GOT3 (cell line): ENCODE results near the gene FGGY.

Experiments
- DNase-seq: peaks from one replicate; lab custom pipeline; 2025; ENCODE audit warnings: mixed read lengths; lab: John Stamatoyannopoulos, UW

FGGY gene

DNA sequence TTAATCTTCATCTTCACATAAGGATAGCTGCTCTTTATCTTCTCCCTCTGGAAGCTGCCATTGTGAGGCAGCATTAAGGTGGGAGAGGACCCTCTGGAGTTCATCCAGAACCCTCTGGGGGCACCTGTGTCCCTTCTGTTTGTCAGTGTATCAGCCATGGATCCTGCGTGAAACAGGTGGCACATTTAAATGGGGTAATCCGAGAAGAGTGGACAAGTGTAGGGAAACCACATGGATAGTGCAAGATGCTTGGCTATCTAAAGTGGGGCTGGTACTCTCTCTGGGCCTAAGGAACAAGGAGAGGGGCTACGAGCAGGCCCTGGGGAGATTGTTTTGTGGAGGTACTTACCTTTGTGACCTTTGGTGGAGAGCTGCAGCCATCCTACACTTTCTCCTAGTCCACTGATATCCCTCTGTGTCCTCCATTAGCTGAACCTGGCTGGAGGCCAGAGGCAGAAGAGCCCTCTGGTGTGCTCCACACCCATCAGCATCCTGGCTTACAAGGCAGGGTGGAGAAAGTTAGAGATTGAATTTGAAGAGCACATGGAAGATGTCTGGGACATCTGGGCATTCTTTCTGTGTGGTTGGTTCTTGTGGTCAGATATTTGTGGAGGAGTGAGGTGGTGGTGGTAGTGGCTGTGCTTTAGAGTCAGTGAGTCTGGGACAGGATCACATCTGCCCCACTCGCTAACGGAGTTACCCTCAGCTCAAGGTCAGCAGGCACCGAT is 117.7 kb downstream of the FGGY start:
- DNase-seq = no peak

DNA sequence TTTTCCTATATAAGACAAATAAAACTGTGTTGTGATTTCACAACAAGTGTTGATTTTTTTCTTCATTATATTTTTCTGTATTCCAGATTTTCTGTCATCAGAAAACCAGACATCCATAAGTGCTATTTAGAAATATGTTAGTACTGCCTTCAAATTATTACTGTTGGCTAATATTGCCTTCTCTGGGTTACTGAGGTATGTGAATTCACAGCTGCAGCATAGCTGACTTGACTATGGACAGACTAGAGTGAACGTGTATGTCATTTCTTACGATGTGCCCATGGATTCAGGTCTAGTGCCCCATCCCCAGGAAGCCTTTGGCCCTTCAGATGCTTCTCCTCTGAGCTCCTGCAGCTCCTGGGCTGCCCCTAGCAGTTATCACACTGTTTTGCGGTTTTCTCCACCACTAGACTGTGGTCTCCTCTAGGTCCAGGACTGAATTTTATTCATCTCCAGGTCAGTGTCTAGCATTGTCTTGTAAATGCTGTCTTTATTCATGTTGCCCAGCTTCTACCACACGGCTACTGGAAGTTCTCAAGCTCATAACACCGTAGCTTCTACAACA is 118.5 kb downstream of the FGGY start:
- DNase-seq = no peak

DNA sequence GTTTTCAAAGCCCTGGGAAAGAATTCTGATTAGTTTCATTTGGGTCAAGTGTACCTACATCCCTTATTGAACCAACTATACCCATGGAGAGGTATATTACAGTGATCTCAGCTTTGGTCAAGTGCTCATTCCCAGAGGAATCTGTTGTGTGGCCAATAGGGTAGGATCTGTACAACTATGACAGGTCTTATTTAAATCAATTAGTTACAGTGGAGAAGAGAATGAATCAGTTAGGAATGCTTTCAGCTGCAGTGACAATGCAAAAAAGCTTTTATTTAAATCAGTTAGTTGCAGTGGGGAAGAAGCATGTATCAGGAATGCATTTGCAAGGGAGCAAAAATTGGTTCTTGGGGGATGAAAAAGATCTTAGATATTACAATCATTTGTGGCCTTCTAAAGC is 119.0 kb downstream of the FGGY start:
- no peak for DNase-seq

DNA sequence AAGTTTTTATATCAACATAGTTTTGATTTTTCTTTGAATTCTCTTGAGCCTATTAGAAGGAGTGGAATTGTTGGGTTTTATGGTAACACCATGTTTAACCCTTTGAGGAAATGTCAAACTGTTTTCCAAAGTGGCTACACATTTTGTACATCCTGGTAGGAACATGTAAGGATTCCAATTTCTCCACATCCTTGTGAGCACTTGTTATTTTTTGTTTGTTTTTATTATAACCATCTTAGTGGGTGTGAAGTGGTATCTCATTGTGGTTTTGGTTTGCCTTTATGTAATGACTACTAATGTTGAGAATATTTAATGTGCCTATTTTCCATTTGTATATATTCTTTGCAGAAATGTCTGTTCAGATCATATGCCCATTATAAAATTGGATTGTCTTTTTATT is 120.5 kb downstream of the FGGY start:
- no peak for DNase-seq

DNA sequence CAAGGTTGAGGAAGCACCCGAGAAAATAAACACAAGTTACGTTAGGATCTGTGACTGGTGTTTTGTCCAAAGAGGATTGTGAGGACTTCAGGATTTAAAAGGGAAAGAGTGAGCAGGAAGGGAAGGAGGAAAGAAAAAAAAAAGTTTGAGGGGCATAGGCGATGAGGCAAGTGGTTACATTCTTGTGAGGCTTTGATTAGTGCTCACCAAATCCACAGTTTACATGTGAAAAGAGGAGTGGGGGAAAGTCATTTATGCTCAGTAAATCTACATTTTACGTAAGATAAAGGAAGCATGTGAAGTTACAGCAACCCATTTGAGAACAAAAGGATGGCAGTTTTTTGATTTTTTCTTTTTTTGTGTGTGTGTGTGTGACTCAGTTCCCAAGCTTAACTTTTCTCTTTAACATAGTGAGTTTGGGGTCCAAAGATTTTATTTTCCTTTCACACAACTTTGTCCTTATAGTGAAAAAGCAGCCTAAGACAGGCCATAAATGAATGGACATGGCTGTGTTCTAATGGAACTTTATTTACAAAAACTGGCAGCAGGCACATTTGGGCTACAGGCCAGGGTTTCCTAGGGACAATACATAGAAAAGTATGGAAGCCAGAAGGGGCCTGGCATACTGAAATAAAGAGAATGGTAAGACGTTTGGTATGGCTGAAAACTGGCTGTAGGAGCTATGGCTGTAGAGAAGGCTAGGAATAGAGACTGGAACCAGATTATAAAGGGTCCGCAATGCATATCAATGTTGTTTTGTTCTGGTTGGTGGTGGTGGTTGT is 121.7 kb downstream of the FGGY start:
- no peak for DNase-seq

DNA sequence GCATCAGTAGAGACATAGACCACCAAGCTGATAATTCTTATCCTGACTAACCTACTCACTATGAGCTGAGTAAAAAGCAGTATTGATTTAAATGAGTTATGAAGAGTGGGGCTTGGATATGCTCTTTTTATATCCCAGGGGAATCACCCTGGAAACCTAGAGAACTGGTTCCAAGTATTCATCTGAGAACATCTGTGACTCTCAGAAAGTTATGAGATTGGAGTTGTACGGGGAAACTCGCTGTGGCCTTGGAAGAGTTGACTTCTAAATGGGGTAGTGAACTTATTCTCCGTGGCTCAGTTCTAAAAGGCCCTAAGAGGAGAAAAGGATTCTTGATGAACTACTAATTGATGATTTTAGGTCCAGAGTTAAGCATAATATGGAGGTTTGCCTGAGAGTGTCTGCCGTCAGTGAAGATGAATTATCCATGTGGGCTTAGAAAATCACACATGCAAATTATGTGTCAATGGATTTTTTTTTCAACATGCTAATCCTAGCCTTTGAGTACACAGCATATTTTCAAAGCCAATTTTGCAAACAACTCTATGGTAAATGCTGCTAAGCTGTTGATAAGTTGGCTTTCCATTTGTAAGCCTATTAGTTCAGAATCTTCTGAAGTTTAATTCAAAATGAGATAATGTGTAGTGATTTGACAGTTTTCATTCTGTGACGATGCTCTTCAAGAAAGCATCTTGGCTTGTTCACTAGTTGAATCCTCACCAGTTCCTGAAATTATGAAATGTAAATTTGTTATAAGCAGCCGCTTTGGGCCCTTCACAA is 122.7 kb downstream of the FGGY start:
- no peak for DNase-seq

DNA sequence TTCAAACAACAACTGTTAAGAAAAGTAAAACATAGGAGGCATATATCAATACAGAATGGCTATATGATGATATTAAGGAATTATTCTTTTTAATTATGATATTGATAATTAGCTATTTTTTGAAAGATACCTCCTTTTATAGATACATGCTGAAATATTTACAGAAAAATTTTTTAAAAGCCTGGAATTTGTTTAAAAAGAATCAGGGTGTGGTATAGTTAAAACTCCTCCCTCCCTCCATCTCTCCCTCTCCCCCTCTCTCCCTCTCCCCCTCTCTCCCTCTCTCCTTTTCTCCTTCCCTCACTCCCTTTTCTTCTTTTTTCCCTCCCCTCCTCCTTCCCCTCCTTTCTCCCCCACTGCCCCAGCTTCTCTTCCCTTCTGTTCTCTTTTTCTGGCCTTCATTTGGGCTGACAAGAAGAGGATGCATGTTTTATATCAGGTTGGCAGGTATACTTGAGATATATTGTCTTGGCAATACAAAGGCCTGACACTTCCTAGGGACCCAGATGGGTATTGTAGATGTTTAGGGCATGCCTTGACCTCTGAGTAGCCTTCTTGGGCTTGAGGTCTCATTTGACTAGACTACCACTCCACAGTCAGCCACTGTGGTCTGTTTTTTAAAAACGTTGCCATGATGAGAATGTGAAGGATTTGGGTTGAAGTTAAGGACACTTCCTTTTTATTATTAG is 124.5 kb downstream of the FGGY start:
- DNase-seq = no peak

DNA sequence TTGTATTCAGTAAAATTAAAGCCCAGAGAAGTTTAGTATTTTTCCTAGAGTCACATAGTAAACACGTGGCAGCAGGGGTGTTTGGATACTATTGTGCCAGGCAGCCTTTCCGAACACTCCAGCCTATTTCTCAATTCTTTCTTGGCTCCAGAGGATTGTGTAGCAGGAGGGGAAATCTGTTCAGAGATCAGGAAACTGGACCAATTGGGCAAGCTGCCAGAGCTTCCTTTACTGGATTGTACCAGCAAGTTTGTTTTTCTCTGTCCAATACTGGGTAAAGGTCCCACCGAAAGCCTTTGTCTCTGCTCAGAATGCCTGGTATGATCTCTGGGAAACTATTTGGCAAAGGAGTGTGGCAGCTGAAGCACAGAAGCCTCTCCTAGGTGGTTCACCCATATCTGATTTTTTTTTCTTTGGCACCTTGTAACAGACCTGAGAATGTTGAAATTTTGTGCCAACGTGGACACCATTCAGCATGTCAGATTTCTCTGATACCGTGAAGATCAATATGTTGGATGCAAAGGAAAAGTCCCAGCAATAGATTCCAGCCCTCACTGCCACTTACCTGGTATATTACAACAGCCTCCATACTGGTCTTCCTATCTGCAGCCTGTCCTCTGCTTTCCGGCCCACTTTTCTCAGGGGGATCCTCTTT is 126.2 kb downstream of the FGGY start:
- no peak for DNase-seq

DNA sequence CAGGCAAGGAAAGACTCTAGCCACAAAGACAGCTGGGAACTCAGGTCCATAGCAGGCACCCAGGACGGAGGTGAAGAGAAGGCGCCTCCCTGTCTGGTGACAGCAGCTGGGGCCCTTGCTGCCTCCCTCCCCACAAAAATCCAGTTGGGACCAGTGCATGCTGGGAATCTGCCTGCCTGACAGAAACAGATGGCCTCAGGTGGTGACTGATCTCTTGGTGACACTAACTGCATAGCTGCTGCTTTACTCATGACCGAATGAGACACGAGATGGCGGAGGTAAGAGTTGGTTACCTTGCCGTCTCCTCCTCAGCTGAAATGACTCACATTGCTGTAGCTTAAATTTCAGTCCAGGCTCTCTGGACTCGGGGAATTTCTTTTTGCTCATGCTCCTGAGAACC is 130.3 kb downstream of the FGGY start:
- no peak for DNase-seq

DNA sequence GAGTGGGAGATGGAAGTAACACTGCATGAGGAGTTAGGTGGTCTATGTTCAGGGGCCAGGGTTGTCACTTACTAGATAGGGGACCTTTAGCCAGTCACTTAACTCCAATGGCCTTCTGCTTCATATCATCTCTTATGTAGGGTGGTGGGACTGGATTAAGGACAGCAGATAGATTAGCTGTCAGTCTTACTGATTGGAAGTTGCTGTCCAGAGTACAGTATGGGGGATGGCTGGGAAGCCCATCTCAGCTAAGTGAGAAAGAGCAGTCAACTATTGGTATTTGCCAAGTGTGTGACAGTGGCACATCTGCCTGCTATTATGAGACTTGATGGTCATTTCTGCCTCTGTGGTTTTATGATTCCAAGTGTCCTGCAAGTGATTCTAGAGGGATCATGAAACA is 130.9 kb downstream of the FGGY start:
- DNase-seq = no peak

DNA sequence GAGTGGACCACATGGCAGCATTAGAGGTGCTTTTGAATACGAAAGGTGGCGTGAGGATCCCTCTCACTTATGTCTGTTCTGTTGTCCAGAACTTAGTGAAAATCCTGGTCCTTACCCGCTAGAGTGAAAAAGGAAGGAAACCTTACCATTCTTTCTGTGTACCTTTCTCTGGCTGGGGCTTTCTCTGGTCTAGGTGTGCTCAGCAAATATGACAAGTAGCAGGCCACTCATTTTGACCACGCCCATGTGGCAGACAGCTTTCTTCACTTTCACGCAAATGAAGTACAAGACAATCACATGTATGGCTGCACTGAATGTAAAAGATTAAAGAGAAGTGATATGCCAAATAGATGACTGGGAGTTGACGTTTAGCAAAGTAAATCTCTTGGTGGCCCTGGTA is 131.9 kb downstream of the FGGY start:
- DNase-seq = no peak

DNA sequence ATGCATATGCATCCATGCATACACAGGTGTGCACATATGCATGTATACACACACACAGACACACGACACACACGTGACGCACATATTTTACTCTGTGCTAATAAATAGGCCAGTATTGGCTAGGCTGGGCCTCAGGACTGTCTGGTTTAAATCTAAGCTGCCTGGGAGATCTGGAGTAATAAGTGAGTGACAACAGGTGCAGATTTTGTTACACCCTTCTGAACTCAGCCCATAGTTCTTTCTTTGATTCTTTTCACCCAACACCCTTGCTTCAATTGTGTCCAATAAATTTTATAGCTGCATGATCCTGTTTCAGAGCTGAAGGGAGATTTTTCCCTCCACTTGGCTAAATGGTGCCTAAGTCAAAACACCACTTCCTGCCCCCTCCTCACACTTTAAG is 132.8 kb downstream of the FGGY start:
- no peak for DNase-seq

DNA sequence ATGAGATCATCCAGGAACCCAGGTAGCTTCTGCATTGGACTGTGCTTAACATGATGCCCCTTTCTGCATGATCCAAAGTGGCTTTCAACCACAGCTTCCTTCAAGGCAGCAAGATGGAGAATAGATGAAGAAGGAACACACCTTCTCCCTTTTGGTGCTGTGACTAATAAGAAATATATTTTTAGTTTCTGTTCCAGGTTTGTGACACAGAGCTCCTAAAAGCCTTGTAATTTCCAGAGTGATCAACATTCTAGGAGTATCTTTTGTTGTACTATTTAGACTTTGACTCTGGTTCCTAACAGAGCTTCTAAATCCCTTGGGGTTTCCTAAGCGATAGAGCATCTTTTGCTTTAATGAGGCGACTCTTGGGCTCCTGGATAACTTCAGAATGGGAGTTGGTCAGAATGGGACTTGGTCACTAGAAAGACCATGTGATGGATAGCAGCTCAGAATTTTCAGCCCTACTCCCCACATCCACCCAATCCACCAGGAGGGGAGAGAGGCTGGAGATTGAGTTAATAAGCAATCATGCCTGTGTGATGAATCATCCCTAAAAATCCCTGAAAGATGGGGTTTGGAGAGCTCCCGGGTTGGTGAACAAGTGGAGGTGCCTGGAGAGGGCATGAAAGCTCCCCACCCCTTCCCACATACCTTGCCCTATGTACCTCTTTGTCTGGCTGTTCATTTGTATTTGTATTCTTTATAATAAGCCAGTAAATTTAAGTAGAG is 134.8 kb downstream of the FGGY start:
- DNase-seq = no peak

DNA sequence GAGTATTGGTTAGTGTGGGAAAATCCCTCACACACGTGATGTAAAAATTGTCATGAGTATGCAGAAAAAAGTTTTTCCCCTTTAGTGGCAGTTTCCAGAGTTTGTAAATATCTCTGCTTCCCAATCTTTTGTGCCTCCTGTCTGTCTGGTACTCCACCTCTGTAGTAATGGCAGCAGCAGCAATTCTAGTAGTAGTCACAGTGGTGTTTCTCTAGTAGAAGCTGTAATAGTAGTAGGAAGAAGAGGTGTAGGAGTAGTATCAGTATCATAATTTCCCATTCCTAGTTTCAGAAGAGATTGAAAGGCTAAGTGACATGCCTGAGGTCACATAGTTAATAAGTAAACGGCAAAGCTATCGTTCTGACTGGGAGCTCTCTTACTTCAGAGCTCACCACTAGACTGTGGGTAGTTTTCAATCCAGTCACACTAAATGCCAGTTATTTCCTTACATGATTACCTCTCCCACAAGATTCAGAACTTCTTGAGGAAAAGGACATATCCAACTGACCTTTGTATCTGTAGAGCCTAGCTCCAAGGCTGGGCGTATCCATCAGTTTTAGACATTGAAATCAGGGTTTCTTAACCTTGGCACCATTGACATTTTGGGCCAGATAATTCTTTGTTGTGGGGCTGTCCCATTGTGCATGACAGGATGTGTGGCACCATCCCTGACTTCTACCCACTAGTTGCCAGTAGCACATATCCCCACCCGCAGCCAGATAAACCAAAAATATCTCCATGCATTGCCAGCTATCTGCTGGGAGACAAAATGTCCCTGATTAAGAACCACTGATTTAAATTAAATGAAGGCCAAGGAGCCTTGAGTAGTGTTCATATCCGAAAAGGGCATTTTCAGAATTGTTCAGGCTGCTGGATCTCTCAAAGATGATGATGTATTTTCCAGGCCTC is 135.9 kb downstream of the FGGY start:
- no peak for DNase-seq

DNA sequence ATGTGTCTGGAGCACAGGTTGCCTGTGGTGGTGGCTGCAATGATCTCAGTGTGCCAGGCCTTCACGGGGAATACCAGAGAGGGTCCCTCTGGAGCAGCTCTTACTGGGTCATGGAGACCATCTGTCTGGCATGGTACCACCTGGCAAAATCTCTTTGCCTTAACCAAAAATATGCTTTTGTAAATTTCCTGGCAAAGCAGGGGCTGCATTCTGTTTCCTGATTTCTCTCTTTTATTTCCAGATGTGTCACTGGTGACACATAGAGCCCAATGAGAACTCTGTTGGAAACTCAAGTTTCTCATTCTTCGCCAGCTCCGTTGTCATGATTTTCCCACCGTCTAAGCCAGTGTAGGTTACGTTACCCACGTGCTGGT is 136.5 kb downstream of the FGGY start:
- DNase-seq = no peak

DNA sequence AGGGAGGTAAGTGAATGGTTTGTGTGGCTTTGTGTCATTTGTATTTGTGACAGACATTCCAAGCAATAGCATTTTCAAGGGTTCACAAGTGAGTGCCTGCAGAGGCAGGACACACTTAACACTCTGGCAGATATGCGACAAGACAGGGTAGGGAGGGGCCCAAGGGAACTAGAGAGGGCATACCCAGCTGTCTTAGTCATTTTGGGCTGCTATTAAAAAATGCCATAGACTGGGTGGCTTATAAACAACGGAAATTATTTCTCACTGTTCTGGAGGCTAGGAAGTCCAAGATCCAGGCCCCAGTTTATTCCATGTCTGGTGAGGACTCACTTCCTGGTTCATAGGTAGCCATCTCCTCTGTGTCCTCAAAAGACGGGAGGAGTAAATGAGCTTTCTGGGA is 137.4 kb downstream of the FGGY start:
- no peak for DNase-seq

DNA sequence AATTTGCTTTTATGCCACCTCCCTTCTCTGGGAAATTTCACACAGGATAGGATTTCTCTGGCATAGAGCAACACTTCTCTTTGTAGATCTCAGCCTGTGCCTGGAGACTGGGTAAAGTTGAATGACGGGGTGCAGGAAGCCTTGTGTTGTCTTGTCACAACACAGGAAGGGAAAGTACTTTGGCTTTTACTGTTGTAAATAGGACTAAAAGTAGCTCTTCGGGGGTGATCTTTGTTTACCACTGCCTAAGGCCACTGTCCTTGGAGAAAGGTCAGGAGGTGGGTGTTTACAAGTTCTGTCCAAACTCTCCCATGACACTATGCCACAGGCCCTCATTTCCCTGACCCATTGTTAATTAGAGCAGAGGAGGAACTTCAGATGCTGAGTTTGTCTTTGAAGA is 139.7 kb downstream of the FGGY start:
- DNase-seq = no peak

DNA sequence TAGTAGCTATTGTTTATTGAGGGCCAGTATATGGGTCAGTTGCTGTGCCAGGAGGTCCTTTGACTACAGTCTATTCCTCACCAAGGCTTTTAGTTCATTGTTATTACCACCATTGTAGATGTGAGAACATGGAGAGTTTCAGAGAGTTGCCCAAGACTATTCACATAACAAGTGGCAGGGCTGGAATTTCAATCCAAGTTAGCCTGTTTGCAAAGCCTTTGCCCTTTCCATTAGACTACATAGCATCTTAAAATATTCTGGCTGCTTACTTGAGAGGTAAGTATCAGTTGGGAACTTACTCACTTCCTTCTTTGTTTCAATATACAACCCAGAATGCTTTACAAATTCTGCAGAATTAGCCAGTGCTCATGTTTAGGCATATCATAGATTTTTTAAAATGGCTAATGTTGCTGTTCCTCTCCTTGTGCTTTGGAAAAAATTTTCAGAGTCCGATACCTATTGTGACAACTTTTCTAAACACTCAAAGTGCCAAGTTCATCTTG is 141.2 kb downstream of the FGGY start:
- DNase-seq = no peak

DNA sequence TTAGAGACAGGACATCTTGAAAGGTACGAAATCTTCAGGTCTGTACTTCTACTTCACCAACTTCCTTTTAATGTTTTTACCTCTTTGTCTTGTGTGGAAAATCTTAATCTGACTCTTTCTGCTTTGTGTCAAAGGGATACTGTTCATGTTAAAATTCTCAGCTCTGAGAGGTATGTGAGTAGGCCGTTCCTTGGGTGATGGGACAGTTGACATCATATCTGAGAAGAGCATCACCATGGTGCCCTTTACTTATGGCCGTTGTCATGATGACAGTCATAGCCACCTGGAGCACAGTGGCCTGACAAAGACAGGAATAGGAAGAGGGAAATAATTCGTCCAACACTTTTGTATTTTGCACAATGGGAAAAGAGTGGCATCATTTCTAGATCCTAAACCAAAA is 145.6 kb downstream of the FGGY start:
- DNase-seq = no peak

DNA sequence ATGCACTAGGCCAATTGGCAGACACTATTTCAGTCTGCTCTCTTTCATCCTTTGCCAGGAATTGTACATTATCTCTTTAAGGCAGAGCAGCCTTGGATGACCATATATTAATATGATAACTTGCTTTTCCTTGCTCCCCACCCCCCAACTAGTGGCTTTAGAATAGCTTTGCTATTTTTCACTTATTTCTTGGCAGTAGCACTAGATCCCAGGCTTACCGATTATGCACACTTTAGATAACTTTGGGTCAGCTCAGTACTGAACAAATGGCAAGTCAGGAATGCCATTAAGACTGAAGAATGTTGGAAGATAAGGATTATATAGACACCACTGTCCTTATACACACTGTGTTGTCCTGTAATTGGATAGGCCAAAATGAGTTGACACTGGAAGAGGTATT is 146.4 kb downstream of the FGGY start:
- no peak for DNase-seq
